OCI-M2 (cell line): ENCODE results near the gene COL10A1.

Source experiments
- DNase-seq: peaks from one replicate; lab custom pipeline; 2025; ENCODE audit not compliant: unreplicated experiment; lab: John Stamatoyannopoulos, UW

The COL10A1 gene

GRCh38 chr6:116088946-116089345 is 37.0 kb downstream of the COL10A1 start:
- DNase-seq = no peak

- no peak for DNase-seq
These were observed 38.4 kb downstream of the COL10A1 start for GRCh38 chr6:116087437-116088027.

GRCh38 chr6:116084284-116084683 is 41.6 kb downstream of the COL10A1 start:
- DNase-seq = no peak

- no peak for DNase-seq
These were observed 42.9 kb downstream of the COL10A1 start for GRCh38 chr6:116083052-116083451.

- DNase-seq = no peak
These were observed 47.0 kb downstream of the COL10A1 start for GRCh38 chr6:116078945-116079344.

GRCh38 chr6:116078522-116078921 is 47.4 kb downstream of the COL10A1 start:
- no peak for DNase-seq

GRCh38 chr6:116074732-116075390 is 51.1 kb downstream of the COL10A1 start:
- DNase-seq = no peak

GRCh38 chr6:116073765-116074440 is 52.0 kb downstream of the COL10A1 start:
- DNase-seq = no peak

GRCh38 chr6:116072368-116072767 is 53.6 kb downstream of the COL10A1 start:
- DNase-seq = no peak

- DNase-seq = no peak
These were observed 55.1 kb downstream of the COL10A1 start for GRCh38 chr6:116070616-116071389.

GRCh38 chr6:116070101-116070500 is 55.8 kb downstream of the COL10A1 start:
- no peak for DNase-seq
